OCI-LY1 (cell line): Measurements from ENCODE around the gene DDHD1.
A peak's percentile ranks its signal among the peaks of the same experiment; 100 is the strongest.
"Not testable (repeated sequence)": the region's sequence is repeated elsewhere in the genome, so short reads cannot be mapped to it uniquely, and the experiment has no call there.

ENCODE experiments used
- H2AFZ ChIP-seq: fragments of 200-600 bp; sonication (generic), shearing (Covaris generic); 2 replicates; pipeline ENCODE4 v1.6.0; 2014; ENCODE audit warnings: antibody characterized with exemption, mild to moderate bottlenecking, low read length
- H3F3A ChIP-seq: fragments of 200-600 bp; sonication (generic), shearing (Covaris generic); 2 replicates; pipeline ENCODE4 v1.6.0; 2014; ENCODE audit warnings: mild to moderate bottlenecking, antibody characterized with exemption, low read length, moderate library complexity; ENCODE audit not compliant: insufficient read depth
- H3K27ac ChIP-seq: fragments of 200-600 bp; sonication (generic); 2 replicates; pipeline ENCODE4 v1.5.1; 2014; ENCODE audit warnings: low read length, mixed run types, mild to moderate bottlenecking, low read depth; ENCODE audit not compliant: poor library complexity, severe bottlenecking
- H3K27me3 ChIP-seq: fragments of 200-600 bp; sonication (generic); 2 replicates; pipeline ENCODE4 v1.6.0; 2014; ENCODE audit warnings: antibody characterized with exemption, mild to moderate bottlenecking, low read length, moderate library complexity; ENCODE audit not compliant: insufficient read depth
- H3K36me3 ChIP-seq: fragments of 200-600 bp; sonication (generic); 2 replicates; pipeline ENCODE4 v1.6.1; 2014; ENCODE audit warnings: mild to moderate bottlenecking, antibody characterized with exemption, low read length, moderate library complexity, mixed read lengths; ENCODE audit not compliant: insufficient read depth
- H3K4me1 ChIP-seq: fragments of 200-600 bp; sonication (generic); 2 replicates; pipeline ENCODE4 v1.5.1; 2014; ENCODE audit warnings: mild to moderate bottlenecking, low read length, moderate library complexity; ENCODE audit not compliant: insufficient read depth, severe bottlenecking
- H3K4me2 ChIP-seq: fragments of 200-600 bp; sonication (generic), shearing (Covaris generic); 2 replicates; pipeline ENCODE4 v1.6.1; 2014; ENCODE audit warnings: low read length
- H3K4me3 ChIP-seq: fragments of 200-600 bp; sonication (generic); 2 replicates; pipeline ENCODE4 v1.5.1; 2014; ENCODE audit warnings: low read length, low read depth, mild to moderate bottlenecking, mixed read lengths; ENCODE audit not compliant: poor library complexity, severe bottlenecking
- H3K79me2 ChIP-seq: fragments of 200-600 bp; shearing (Covaris generic); 2 replicates; pipeline ENCODE4 v1.6.1; 2016; ENCODE audit warnings: mixed run types, low read length, mixed read lengths; ENCODE audit not compliant: insufficient read depth
- H3K9ac ChIP-seq: fragments of 200-600 bp; sonication (generic), shearing (Covaris generic); 2 replicates; pipeline ENCODE4 v1.6.1; 2014; ENCODE audit warnings: mild to moderate bottlenecking, low read length, mixed read lengths
- H3K9me2 ChIP-seq: fragments of 200-600 bp; sonication (generic), shearing (Covaris generic); 2 replicates; pipeline ENCODE4 v1.6.1; 2014; ENCODE audit warnings: low read depth, mild to moderate bottlenecking, low read length, mixed read lengths
- H3K9me3 ChIP-seq: fragments of 200-600 bp; shearing (Covaris generic); 2 replicates; pipeline ENCODE4 v1.6.1; 2014; ENCODE audit warnings: low read length, mixed read lengths
- H4K20me1 ChIP-seq: fragments of 200-600 bp; sonication (generic), shearing (Covaris generic); 2 replicates; pipeline ENCODE4 v1.6.0; 2016; ENCODE audit warnings: mild to moderate bottlenecking, low read length; ENCODE audit not compliant: insufficient read depth
- EZH2 ChIP-seq: fragments of 200-600 bp; sonication (generic), shearing (Covaris generic); IDR thresholded peaks from 2 replicates; pipeline ENCODE4 v1.8.0; 2017; ENCODE audit warnings: borderline replicate concordance, mixed run types, mild to moderate bottlenecking, antibody characterized with exemption, low read length, moderate library complexity, mixed read lengths
- TF ChIP-seq, protein P1 (sequence below): fragments of 200-600 bp; sonication (generic), shearing (Covaris generic); IDR thresholded peaks from 2 replicates; pipeline ENCODE4 v1.5.1; 2017; ENCODE audit warnings: mild to moderate bottlenecking, antibody characterized with exemption, low read length, moderate library complexity, mixed read lengths

Gene DDHD1

GRCh38 chr14:53180272-53181221, 27.4 kb upstream of the DDHD1 start:
- H3K79me2 ChIP-seq: no peaks in the 10 kb centered on the region
- H3K27me3 ChIP-seq: no peaks in the 10 kb centered on the region
- no peak for TF ChIP-seq EZH2
- TF ChIP-seq, protein P1, sequence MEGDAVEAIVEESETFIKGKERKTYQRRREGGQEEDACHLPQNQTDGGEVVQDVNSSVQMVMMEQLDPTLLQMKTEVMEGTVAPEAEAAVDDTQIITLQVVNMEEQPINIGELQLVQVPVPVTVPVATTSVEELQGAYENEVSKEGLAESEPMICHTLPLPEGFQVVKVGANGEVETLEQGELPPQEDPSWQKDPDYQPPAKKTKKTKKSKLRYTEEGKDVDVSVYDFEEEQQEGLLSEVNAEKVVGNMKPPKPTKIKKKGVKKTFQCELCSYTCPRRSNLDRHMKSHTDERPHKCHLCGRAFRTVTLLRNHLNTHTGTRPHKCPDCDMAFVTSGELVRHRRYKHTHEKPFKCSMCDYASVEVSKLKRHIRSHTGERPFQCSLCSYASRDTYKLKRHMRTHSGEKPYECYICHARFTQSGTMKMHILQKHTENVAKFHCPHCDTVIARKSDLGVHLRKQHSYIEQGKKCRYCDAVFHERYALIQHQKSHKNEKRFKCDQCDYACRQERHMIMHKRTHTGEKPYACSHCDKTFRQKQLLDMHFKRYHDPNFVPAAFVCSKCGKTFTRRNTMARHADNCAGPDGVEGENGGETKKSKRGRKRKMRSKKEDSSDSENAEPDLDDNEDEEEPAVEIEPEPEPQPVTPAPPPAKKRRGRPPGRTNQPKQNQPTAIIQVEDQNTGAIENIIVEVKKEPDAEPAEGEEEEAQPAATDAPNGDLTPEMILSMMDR: peak; percentile 19; the same call in 1 of the 2 replicates
- no peaks in the 10 kb centered on the region for H3K36me3 ChIP-seq
- H3K9me2 ChIP-seq: no peaks in the 10 kb centered on the region
- H2AFZ ChIP-seq: no peak overlapping the region
- no peaks in the 10 kb centered on the region for H3K9me3 ChIP-seq
- no peak overlapping the region for H3K9ac ChIP-seq
- no peaks in the 10 kb centered on the region for H3K4me1 ChIP-seq
- H3K27ac ChIP-seq: no peak overlapping the region
- H3F3A ChIP-seq: no peaks in the 10 kb centered on the region
- H3K4me3 ChIP-seq: no peak overlapping the region
- no peak overlapping the region for H3K4me2 ChIP-seq
- H4K20me1 ChIP-seq: no peaks in the 10 kb centered on the region

DNA sequence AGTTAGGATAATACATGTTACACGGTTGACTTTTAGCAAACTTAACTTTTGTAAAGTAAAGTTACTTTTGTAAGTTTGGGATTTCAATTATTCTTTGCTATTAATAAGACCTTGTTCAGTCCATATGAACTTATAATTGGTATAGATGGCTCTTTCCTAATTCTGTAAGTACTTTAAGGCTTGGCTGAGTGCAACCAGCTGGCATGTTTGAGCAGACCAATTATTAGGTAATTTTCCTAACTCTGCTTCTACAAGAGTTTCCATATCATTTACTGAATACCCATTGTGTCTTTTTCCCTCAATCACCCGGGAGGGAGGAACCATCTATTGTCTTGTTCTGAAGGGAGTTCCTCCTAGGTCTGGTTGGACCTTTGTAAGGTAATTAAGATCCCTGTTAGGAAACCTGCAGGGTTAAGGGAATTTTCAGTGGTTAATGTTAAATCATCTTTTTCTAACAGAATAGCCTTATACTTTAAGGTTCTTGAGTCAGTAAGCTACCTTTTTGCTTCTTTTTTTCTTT, 26.4 kb upstream of the DDHD1 start:
- H3K36me3 ChIP-seq, H3K27me3 ChIP-seq, H4K20me1 ChIP-seq, H3K4me3 ChIP-seq, H3K4me1 ChIP-seq, H3K9ac ChIP-seq, H2AFZ ChIP-seq, H3K4me2 ChIP-seq, H3K79me2 ChIP-seq, H3K27ac ChIP-seq, H3K9me2 ChIP-seq, H3F3A ChIP-seq, H3K9me3 ChIP-seq: not testable (repeated sequence)

DNA sequence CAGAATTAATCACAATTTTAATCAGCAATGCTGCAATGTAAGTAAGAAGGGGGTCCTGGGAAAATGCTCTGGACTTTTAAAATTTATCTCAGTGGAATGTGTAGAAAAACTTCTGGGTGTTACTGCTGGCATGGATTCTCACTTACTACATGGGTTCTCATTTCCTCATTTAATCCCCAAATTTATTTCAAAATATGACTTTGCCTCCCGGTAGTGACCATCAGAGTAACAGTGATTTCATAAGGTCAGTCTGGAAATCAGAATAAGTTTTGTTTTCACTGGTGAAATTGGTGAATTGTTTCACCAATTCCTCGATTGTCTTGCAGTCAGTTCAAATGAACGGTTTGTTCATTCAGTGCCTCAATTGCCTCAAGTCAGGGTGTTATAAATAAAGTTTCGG, 22.3 kb upstream of the DDHD1 start:
- Histone ChIP-seq H3K36me3 (no peaks in the 10 kb centered on the region), H2AFZ (no peak overlapping the region), H3K4me2 (no peak overlapping the region), H3K27me3 (no peaks in the 10 kb centered on the region), H3K27ac (no peak overlapping the region), H3K9me3 (no peaks in the 10 kb centered on the region), H3F3A (no peaks in the 10 kb centered on the region), H3K4me3 (no peak overlapping the region), H3K9ac (no peak overlapping the region), H3K79me2 (no peaks in the 10 kb centered on the region), H3K9me2 (no peaks in the 10 kb centered on the region), H3K4me1 (no peaks in the 10 kb centered on the region), H4K20me1 (no peaks in the 10 kb centered on the region)
- TF ChIP-seq EZH2: no peak
- TF ChIP-seq, protein P1: no peak
